Parathyroid adenoma (tissue), 2 donors: ENCODE results near the gene SYNDIG1.

Experiments
- H2AFZ ChIP-seq: fragments of 300-600 bp; sonication (generic); one replicate; pipeline ENCODE4 v1.7.0; 2017; ENCODE audit warnings: antibody characterized with exemption, mild to moderate bottlenecking
- H3K27ac ChIP-seq: fragments of 300-600 bp; sonication (generic); one replicate; pipeline ENCODE4 v1.7.0; 2017
- H3K27me3 ChIP-seq: fragments of 300-600 bp; sonication (generic); one replicate; pipeline ENCODE4 v1.7.0; 2017; ENCODE audit warnings: low read length; ENCODE audit not compliant: control insufficient read depth, insufficient read depth
- H3K36me3 ChIP-seq: fragments of 300-600 bp; sonication (generic); one replicate; pipeline ENCODE4 v1.7.0; 2017; ENCODE audit warnings: low read length; ENCODE audit not compliant: control insufficient read depth, insufficient read depth
- H3K4me1 ChIP-seq: fragments of 300-600 bp; sonication (generic); one replicate; pipeline ENCODE4 v1.7.0; 2017; ENCODE audit warnings: control low read depth
- H3K4me2 ChIP-seq: fragments of 300-600 bp; sonication (generic); one replicate; pipeline ENCODE4 v1.7.0; 2017; ENCODE audit warnings: low read length
- H3K4me3 ChIP-seq: fragments of 300-600 bp; sonication (generic); one replicate; pipeline ENCODE4 v1.7.0; 2017; ENCODE audit warnings: low read depth, low read length
- H3K79me2 ChIP-seq: fragments of 300-600 bp; sonication (generic); one replicate; pipeline ENCODE4 v1.7.0; 2017; ENCODE audit warnings: control low read depth
- H3K9ac ChIP-seq: fragments of 300-600 bp; sonication (generic); one replicate; pipeline ENCODE4 v1.7.0; 2017; ENCODE audit warnings: mild to moderate bottlenecking
- H3K9me3 ChIP-seq: fragments of 300-600 bp; sonication (generic); one replicate; pipeline ENCODE4 v1.7.0; 2017; ENCODE audit warnings: low read length; ENCODE audit not compliant: control insufficient read depth
- CTCF ChIP-seq: fragments of 300-600 bp; sonication (generic); IDR thresholded peaks from one replicate; pipeline ENCODE4 v1.7.0; 2017; ENCODE audit warnings: antibody characterized with exemption, mild to moderate bottlenecking
- donor health status: primary hyperparathyroidism.

Gene SYNDIG1

GRCh38 chr20:24654425-24654824 lies 185.0 kb downstream of the SYNDIG1 start:
- no peaks in the 10 kb centered on the region for H3K9me3 ChIP-seq
- no peak overlapping the region for H3K27ac ChIP-seq
- no peak for TF ChIP-seq CTCF
- no peaks in the 10 kb centered on the region for H3K36me3 ChIP-seq
- no peak overlapping the region for H2AFZ ChIP-seq
- H3K79me2 ChIP-seq: no peaks in the 10 kb centered on the region
- H3K4me3 ChIP-seq: no peak overlapping the region
- no peak overlapping the region for H3K9ac ChIP-seq
- peaks cover 5% of the 10 kb centered on the region for H3K4me1 ChIP-seq
- no peaks in the 10 kb centered on the region for H3K27me3 ChIP-seq
- no peak overlapping the region for H3K4me2 ChIP-seq

GRCh38 chr20:24656391-24656790 lies 187.0 kb downstream of the SYNDIG1 start:
- Histone ChIP-seq H3K79me2 (no peaks in the 10 kb centered on the region), H3K4me3 (no peak overlapping the region), H3K4me1 (no peaks in the 10 kb centered on the region), H3K27ac (no peak overlapping the region), H3K36me3 (no peaks in the 10 kb centered on the region), H2AFZ (no peak overlapping the region), H3K4me2 (no peak overlapping the region), H3K9me3 (no peaks in the 10 kb centered on the region), H3K27me3 (no peaks in the 10 kb centered on the region), H3K9ac (no peak overlapping the region)
- no peak for TF ChIP-seq CTCF

- Histone ChIP-seq H3K27ac (no peak overlapping the region), H3K27me3 (no peaks in the 10 kb centered on the region), H3K9me3 (no peaks in the 10 kb centered on the region), H3K9ac (no peak overlapping the region), H3K4me1 (no peaks in the 10 kb centered on the region), H3K4me3 (no peak overlapping the region), H3K79me2 (no peaks in the 10 kb centered on the region), H3K4me2 (no peak overlapping the region), H2AFZ (no peak overlapping the region), H3K36me3 (no peaks in the 10 kb centered on the region)
- no peak for TF ChIP-seq CTCF
Measured at GRCh38 chr20:24657196-24657595, 187.8 kb downstream of the SYNDIG1 start.

- no peaks in the 10 kb centered on the region for H3K79me2 ChIP-seq
- H2AFZ ChIP-seq: no peak overlapping the region
- no peaks in the 10 kb centered on the region for H3K27me3 ChIP-seq
- peaks cover 2% of the 10 kb centered on the region for H3K4me1 ChIP-seq
- H3K27ac ChIP-seq: no peak overlapping the region
- no peaks in the 10 kb centered on the region for H3K9me3 ChIP-seq
- no peak overlapping the region for H3K4me2 ChIP-seq
- no peak overlapping the region for H3K4me3 ChIP-seq
- H3K9ac ChIP-seq: no peak overlapping the region
- no peak for TF ChIP-seq CTCF
- no peaks in the 10 kb centered on the region for H3K36me3 ChIP-seq
Measured at GRCh38 chr20:24657878-24658620, 188.6 kb downstream of the SYNDIG1 start.
